Transverse colon (tissue), 4 donors: ENCODE results near the gene N4BP2. TPM values are rescaled to one million over a fixed set of nuclear protein-coding genes. Genes with fewer than 3 reads are reported as not detected.
A peak's percentile ranks its signal among the peaks of the same experiment; 100 is the strongest.

ENCODE experiments used
- DNase-seq: peaks from one replicate; pipeline ENCODE4 v3.0.0-alpha.2; 2019
- H3K27ac ChIP-seq, 4 donors: fragments of 200-600 bp; sonication (generic); 2 replicates each; pipeline ENCODE4 v1.5.1; 2016 to 2018; ENCODE audit warnings: inconsistent platforms in 4 of 4
- H3K27me3 ChIP-seq: fragments of 200-600 bp; sonication (generic); 2 replicates; pipeline ENCODE4 v1.5.1; 2017; ENCODE audit warnings: inconsistent platforms
- H3K36me3 ChIP-seq, 4 donors: fragments of 200-600 bp; sonication (generic); 2 replicates each; pipeline ENCODE4 v1.5.1; 2017 to 2019; ENCODE audit warnings: inconsistent platforms in 4 of 4
- H3K4me1 ChIP-seq, 4 donors: fragments of 200-600 bp; sonication (generic); 2 replicates each; pipeline ENCODE4 v1.5.1; 2017 to 2020; ENCODE audit warnings: inconsistent platforms in 4 of 4
- H3K4me3 ChIP-seq, 4 donors: fragments of 200-600 bp; sonication (generic); 1 replicate in 1 of 4; 2 replicates in 3 of 4; pipeline versions ENCODE4 v1.5.1 to v1.6.1; 2017 to 2019; ENCODE audit warnings: inconsistent platforms in 4 of 4
- H3K9me3 ChIP-seq, 2 donors: fragments of 200-600 bp; sonication (generic); 2 replicates each; pipeline ENCODE4 v1.5.1; 2017 to 2019; ENCODE audit warnings: inconsistent platforms in 2 of 2
- EP300 ChIP-seq: sonication (generic); formaldehyde crosslinking; IDR thresholded peaks from one replicate; pipeline ENCODE4 v1.6.1; 2017; ENCODE audit warnings: antibody characterized with exemption, low read depth
- POLR2A ChIP-seq: fragments of 450-650 bp; IDR thresholded peaks from one replicate; pipeline ENCODE4 v1.6.1; 2016; ENCODE audit warnings: antibody characterized with exemption, mild to moderate bottlenecking, moderate library complexity
- POLR2AphosphoS5 ChIP-seq, 3 donors: sonication (generic); formaldehyde crosslinking; IDR thresholded peaks; one replicate each; pipeline ENCODE4 v1.6.1; 2016; ENCODE audit warnings: antibody characterized with exemption in 3 of 3
- WGBS, 2 donors: methylation state at CpG; one replicate each; pipeline ENCODE4 v1.1.5; 2018; ENCODE audit warnings: low coverage in 1 of 2; 5-methylcytosine and 5-hydroxymethylcytosine counted together
- in situ Hi-C, 4 donors: fragments of 200-750 bp; cut with MboI; loops; one replicate each; pipeline versions ENCODE4 v1.15.0 to v1.15.1; 2017; ENCODE audit warnings: low sequenced_read_pairs in 3 of 4, low pct_ligation_motif_present in 1 of 4, low pct_unique_long_range_greater_than_20kb in 1 of 4
- intact Hi-C: fragments of 100-400 bp; cut with DNase I; formaldehyde crosslinking; loops from one replicate; pipeline ENCODE4 v1.15.1; 2023; ENCODE audit warnings: low total_unique reads
- total RNA-seq, 4 donors: library from RNA; depleted of rRNA; stranded (reverse); fragments of >200 nt; gene quantifications; one replicate each; pipeline ENCODE4 v1.1.0, GENCODE V29; 2016
- TF ChIP-seq, protein P1 (sequence below), 5 experiments: fragments of 200-600 bp in 3 of 5; fragments of 450-650 bp in 2 of 5; sonication (generic) in 3 of 5; IDR thresholded peaks; 1 replicate in 2 of 5; 2 replicates in 3 of 5; pipeline ENCODE4 v1.5.1; 2016 to 2017; ENCODE audit warnings: antibody characterized with exemption in 5 of 5, inconsistent platforms in 3 of 5, mild to moderate bottlenecking in 2 of 5, moderate library complexity in 1 of 5

Gene N4BP2
- total RNA-seq, 4 donors from 2014 or later, result 7.9 to 19.5 (median 12.5) TPM

DNA sequence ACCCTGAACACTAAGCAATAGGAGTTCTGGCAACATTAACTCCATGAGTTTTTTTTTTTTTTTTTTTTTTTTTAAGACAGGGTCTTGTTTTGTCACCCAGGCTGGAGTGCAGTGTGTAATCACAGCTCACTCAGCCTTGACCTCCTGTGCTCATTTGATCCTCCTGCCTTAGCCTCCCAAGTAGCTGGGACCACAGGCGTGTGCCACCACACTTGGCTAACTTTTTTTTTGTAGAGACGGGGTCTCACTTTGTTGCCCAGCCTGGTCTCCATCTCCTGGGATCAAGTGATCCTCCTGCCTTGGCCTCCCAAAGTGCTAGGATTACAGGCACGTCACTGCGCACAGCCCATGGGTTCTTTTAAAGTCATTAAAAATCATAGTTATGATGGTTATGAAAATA is 145.2 kb downstream of the N4BP2 start:
- Histone ChIP-seq H3K36me3 (no peaks in the 10 kb centered on the region), H3K27ac (peak overlapping the region; percentile 55 to 82 (median 72)), H3K4me1 (peaks cover 0 to 4% (median 0%) of the 10 kb centered on the region in 4 donors), H3K27me3 (peaks cover 7% of the 10 kb centered on the region), H3K4me3 (no peak overlapping the region), H3K9me3 (no peaks in the 10 kb centered on the region)
- intact Hi-C loops, result no loop called here
- DNase-seq, result no peak
- in situ Hi-C loops, result no loop called here
- 68 to 73% methylated on average over 3 to 4 of the region's 4 CpGs for WGBS, 2 donors
- no peak for TF ChIP-seq EP300
- no peak for TF ChIP-seq POLR2A
- no peak for TF ChIP-seq POLR2AphosphoS5 (IDR thresholded peaks at IDR 0.05)
- TF ChIP-seq, protein P1, sequence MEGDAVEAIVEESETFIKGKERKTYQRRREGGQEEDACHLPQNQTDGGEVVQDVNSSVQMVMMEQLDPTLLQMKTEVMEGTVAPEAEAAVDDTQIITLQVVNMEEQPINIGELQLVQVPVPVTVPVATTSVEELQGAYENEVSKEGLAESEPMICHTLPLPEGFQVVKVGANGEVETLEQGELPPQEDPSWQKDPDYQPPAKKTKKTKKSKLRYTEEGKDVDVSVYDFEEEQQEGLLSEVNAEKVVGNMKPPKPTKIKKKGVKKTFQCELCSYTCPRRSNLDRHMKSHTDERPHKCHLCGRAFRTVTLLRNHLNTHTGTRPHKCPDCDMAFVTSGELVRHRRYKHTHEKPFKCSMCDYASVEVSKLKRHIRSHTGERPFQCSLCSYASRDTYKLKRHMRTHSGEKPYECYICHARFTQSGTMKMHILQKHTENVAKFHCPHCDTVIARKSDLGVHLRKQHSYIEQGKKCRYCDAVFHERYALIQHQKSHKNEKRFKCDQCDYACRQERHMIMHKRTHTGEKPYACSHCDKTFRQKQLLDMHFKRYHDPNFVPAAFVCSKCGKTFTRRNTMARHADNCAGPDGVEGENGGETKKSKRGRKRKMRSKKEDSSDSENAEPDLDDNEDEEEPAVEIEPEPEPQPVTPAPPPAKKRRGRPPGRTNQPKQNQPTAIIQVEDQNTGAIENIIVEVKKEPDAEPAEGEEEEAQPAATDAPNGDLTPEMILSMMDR (IDR thresholded peaks at IDR 0.05), result no peak

DNA sequence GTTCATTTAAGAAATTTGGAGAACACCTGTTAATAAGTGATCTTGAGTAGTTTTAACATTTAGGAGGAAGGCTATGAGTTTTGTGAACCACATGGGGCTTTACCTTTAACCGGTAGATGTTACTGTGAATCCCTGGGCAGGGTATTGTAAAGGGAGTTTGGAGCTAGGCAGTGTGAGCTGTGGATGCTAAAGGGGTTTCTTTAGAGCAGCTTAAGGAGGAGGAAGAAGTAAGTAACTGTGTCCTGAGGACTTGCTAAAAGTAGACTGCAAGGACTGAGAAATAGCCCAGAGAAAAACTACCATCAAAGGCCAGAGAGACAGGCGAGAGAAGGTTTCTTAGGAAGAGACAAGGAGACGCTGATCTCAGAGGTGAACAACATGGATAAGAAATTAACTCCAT is 145.8 kb downstream of the N4BP2 start:
- peak overlapping the region in 3 of 4 donors; percentile 64 to 82 (median 79) for H3K27ac ChIP-seq

DNA sequence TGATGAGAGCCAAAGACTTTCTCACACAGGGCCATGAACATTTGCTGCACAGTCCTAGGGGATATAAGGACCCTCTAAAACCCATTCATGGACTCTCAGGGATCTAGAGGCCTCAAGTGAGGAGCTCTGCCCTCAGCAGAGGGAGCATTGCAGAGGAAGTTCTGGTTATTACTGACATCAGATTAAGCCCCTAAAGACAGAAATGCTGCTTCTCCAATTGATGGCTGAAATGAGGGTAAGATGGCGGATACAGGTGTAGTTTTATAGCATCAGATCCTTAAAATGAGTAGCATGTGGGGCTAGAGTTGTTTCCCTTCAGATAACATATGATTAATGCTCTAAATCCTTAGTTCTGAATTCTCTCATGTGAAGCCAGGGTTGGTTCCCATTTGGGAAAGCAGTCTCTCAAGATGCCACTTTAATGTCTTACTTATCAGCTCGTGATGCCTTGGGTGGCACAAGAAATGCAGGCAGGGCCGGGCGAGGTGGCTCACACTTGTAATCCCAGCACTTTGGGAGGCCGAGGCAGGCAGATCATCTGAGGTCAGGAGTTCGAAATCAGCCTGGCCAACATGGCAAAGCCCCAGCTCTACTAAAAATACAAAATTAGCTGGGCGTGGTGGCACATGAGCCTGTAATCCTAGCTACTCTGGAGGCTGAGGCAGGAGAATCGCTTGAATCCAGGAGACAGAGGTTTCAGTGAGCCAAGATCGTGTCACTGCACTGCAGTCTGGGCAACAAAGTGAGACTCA is 148.0 kb downstream of the N4BP2 start:
- no peaks in the 10 kb centered on the region for H3K36me3 ChIP-seq
- H3K27ac ChIP-seq, result peak overlapping the region; percentile 59 to 82 (median 62)
- no peak overlapping the region for H3K4me3 ChIP-seq
- TF ChIP-seq, protein P1 (IDR thresholded peaks at IDR 0.05), result no peak
- TF ChIP-seq POLR2A (no peak), EP300 (no peak), POLR2AphosphoS5 (IDR thresholded peaks at IDR 0.05) (no peak)
- in situ Hi-C loops (no loop called here), intact Hi-C loops (no loop called here)
- peaks cover 0 to 4% (median 1%) of the 10 kb centered on the region in 4 donors for H3K4me1 ChIP-seq
- H3K9me3 ChIP-seq, result no peaks in the 10 kb centered on the region
- peaks cover 7% of the 10 kb centered on the region for H3K27me3 ChIP-seq
- 68 to 79% methylated on average over 3 to 9 of the region's 9 CpGs for WGBS, 2 donors
- no peak for DNase-seq

More for the DNA sequence above, 145.8 kb downstream of the N4BP2 start:
- TF ChIP-seq EP300 (no peak), POLR2AphosphoS5 (IDR thresholded peaks at IDR 0.05) (no peak), POLR2A (no peak)
- TF ChIP-seq, protein P1 (IDR thresholded peaks at IDR 0.05), result no peak
- no peaks in the 10 kb centered on the region for H3K36me3 ChIP-seq
- peaks cover 7% of the 10 kb centered on the region for H3K27me3 ChIP-seq
- intact Hi-C loops (no loop called here), in situ Hi-C loops (no loop called here)
- H3K4me3 ChIP-seq, result no peak overlapping the region
- WGBS, 2 donors, result 61 to 79% methylated on average over 3 of the region's 3 CpGs
- H3K4me1 ChIP-seq, result peaks cover 0 to 4% (median 0%) of the 10 kb centered on the region in 4 donors
- DNase-seq, result no peak
- H3K9me3 ChIP-seq, result no peaks in the 10 kb centered on the region

DNA sequence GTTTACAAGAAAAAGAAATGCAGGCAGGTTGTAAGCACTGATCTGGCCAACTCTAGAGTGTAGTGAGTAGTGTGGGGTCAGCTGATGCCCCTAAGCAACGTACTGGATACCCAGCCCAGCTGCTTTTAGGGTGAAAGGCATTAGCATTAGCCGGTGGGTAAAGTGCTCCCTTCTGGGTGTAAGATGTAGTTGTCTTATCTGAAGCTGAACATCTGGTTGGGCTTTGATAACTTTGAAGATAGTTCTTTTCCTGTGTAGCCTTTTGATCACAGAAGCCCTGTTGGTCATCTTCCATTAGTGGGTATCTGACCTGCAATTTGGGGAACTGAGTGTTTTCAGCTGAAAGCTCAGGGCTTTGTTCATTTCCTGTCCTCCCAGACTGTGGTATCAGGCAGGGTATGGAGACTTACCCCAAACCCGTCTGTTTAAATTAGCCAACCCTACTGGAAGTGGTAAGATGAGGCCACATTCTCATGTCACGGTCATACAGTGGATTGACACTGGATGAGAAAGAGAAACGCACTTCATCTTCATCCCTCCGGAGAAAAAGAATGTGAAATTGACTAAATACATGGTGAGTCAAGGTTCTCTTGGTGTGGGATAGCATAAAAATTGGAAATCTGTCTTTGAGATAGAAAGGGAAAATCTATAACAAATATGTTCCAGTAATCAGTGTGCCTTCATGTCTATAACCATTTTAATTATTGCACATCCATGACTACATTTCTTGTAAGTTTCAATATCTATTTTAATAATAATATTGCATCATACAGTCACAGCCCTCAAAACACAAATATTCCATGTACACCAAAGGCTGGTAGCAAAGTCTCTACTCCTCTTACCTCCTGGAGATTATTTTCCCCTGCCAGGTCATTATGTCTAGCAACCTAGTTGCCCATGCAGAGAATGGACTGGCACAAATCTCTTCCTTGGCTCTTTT is 148.9 kb downstream of the N4BP2 start:
- WGBS, 2 donors, result 61 to 85% methylated on average over 5 to 6 of the region's 6 CpGs
- H3K36me3 ChIP-seq, result no peaks in the 10 kb centered on the region
- peak; percentile 38 for DNase-seq
- peak overlapping the region; percentile 59 to 82 (median 62) for H3K27ac ChIP-seq
- TF ChIP-seq POLR2AphosphoS5 (IDR thresholded peaks at IDR 0.05), result peak in 2 of 3 donors; percentile 22 to 32
- TF ChIP-seq, protein P1 (IDR thresholded peaks at IDR 0.05), result no peak
- peak; percentile 17 for TF ChIP-seq POLR2A
- no peak for TF ChIP-seq EP300
- peaks cover 0 to 4% (median 1%) of the 10 kb centered on the region in 4 donors for H3K4me1 ChIP-seq
- in situ Hi-C loops (no loop called here), intact Hi-C loops (no loop called here)
- peak overlapping the region in 1 of 4 donors; percentile 16 for H3K4me3 ChIP-seq
- peaks cover 7% of the 10 kb centered on the region for H3K27me3 ChIP-seq
- H3K9me3 ChIP-seq, result no peaks in the 10 kb centered on the region
